CD8-positive, alpha-beta memory T cell (primary cell): ENCODE results near the gene CAPN13. TPM values are rescaled to one million over a fixed set of nuclear protein-coding genes. Genes with fewer than 3 reads are reported as not detected.

Source experiments
- CTCF ChIA-PET: fragments of 350-600 bp; sonication (Branson Sonifier 250); formaldehyde crosslinking; loops from one replicate; lab custom pipeline; 2021; ENCODE audit warnings: antibody characterized with exemption; lab: Charles Lee
- POLR2A ChIA-PET: fragments of 350-600 bp; sonication (Branson Sonifier 250); formaldehyde crosslinking; loops from one replicate; lab custom pipeline; 2021; ENCODE audit warnings: antibody characterized with exemption; lab: Charles Lee
- DNase-seq, 5 donors: peaks; one replicate each; pipeline versions ENCODE4 v3.0.0 to v3.0.0-alpha.2; 2020 to 2022; ENCODE audit warnings: mixed read lengths in 1 of 5
- H3K27ac ChIP-seq: one replicate; pipeline ENCODE4 v1.7.0; 2013; ENCODE audit warnings: low read depth, mild to moderate bottlenecking, low read length, moderate library complexity
- H3K27me3 ChIP-seq: 2 replicates; pipeline ENCODE4 v1.7.0; 2013; ENCODE audit warnings: low read length, mild to moderate bottlenecking; ENCODE audit not compliant: insufficient read depth, poor library complexity, severe bottlenecking
- H3K36me3 ChIP-seq: 2 replicates; pipeline ENCODE4 v1.7.0; 2013; ENCODE audit warnings: mild to moderate bottlenecking, low read length, moderate library complexity; ENCODE audit not compliant: insufficient read depth
- H3K4me1 ChIP-seq: 2 replicates; pipeline ENCODE4 v1.7.0; 2013; ENCODE audit warnings: mild to moderate bottlenecking, low read length, moderate library complexity; ENCODE audit not compliant: insufficient read depth
- H3K4me3 ChIP-seq: 2 replicates; pipeline ENCODE4 v1.7.0; 2013; ENCODE audit warnings: mild to moderate bottlenecking, low read length
- H3K9me3 ChIP-seq: 2 replicates; pipeline ENCODE4 v1.7.0; 2013; ENCODE audit warnings: mild to moderate bottlenecking, low read length
- H3K27ac Mint-ChIP-seq, 8 donors: one replicate each; pipeline ENCODE4 v1.8.0; 2020 to 2021; ENCODE audit warnings: mixed read lengths in 8 of 8, mild to moderate bottlenecking in 6 of 8, inconsistent platforms in 3 of 8, moderate library complexity in 3 of 8
- H3K27me3 Mint-ChIP-seq, 2 donors: one replicate each; pipeline ENCODE4 v1.8.0; 2020 to 2021; ENCODE audit warnings: mixed read lengths in 2 of 2, mild to moderate bottlenecking in 1 of 2, moderate library complexity in 1 of 2
- H3K36me3 Mint-ChIP-seq, 3 donors: one replicate each; pipeline ENCODE4 v1.8.0; 2020 to 2021; ENCODE audit warnings: mixed read lengths in 3 of 3, inconsistent platforms in 1 of 3, mild to moderate bottlenecking in 1 of 3
- H3K4me1 Mint-ChIP-seq, 3 donors: one replicate each; pipeline ENCODE4 v1.8.0; 2020 to 2021; ENCODE audit warnings: mixed read lengths in 3 of 3, inconsistent platforms in 1 of 3, mild to moderate bottlenecking in 1 of 3
- H3K4me3 Mint-ChIP-seq, 7 donors: one replicate each; pipeline ENCODE4 v1.8.0; 2020 to 2021; ENCODE audit warnings: mixed read lengths in 7 of 7, mild to moderate bottlenecking in 6 of 7, moderate library complexity in 4 of 7, inconsistent platforms in 2 of 7
- H3K9me3 Mint-ChIP-seq, 5 donors: one replicate each; pipeline ENCODE4 v1.8.0; 2020 to 2022; ENCODE audit warnings: mixed read lengths in 5 of 5, mild to moderate bottlenecking in 3 of 5, moderate library complexity in 2 of 5, inconsistent platforms in 1 of 5
- polyA plus RNA-seq: library from polyadenylated mRNA; unstranded; fragments of 300-500 nt; fragmentation: Illumina TruSeq; gene quantifications from one replicate; pipeline ENCODE4 v1.2.3, GENCODE V29; 2021
- total RNA-seq, 2 experiments: library from RNA; stranded (reverse); gene quantifications; one replicate each; pipeline ENCODE4 v1.2.3, GENCODE V29; 2021

CAPN13 gene
- total and polyA plus RNA-seq, 3 experiments from 2014 or later: not detected

DNA sequence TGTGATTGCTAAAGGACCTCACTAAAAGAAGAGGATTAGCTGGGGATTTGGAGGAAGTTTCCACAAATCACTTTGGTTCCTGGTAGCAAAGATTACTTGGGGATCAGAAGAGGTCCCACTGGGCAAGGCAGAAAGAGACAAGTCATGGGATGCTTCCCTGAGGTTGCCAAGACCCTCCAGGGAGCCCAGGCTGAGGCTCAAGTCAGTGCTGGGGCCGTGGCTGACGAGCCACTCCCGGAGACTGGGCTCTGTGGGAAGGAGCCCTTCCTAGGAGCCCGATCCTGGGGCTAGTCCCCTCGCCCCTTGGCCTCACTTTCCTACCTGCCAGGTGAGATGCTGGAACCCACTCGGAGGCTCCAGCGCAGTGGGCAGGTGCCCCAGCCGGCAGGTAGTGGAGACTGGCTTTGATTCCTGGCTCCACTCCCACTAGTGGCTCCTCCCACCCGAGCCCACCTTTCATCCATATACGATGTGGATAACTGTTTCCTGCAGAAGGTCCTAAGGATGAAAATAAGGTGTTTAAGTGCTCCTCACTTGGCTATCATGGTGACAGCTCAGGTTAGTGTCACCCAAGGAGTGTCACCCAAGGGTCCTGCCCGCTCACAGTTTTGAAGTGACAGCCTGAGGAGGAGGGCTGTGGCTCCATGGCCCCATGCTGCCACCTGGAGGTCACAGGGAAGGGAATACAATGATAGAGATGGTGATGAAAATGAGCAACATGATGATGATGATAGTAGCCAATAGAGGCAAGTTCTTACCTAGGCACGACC lies 100.5 kb downstream of the CAPN13 start:
- Mint-ChIP-seq H3K27me3 (peaks cover 0 to 24% of the 10 kb centered on the region in 2 donors), H3K4me1 (peaks cover 0 to 3% (median 3%) of the 10 kb centered on the region in 3 donors), H3K4me3 (no peak overlapping the region), H3K27ac (peak overlapping the region in 1 of 8 donors; percentile 52), H3K9me3 (peaks cover 14 to 19% (median 18%) of the 10 kb centered on the region in 5 donors), H3K36me3 (peaks cover 0 to 12% (median 0%) of the 10 kb centered on the region in 3 donors)
- H3K27ac ChIP-seq: no peak overlapping the region
- H3K27me3 ChIP-seq: no peaks in the 10 kb centered on the region
- H3K4me3 ChIP-seq: no peak overlapping the region
- CTCF ChIA-PET: interaction anchor here (1.0 to 11.8 kb wide), 14 partner anchors 260 to 627 kb away, joined by 3 to 292 read pairs (median 4); partner anchors contain the start of genes LBH and LCLAT1
- peak; percentile 51 to 75 (median 55) for DNase-seq
- POLR2A ChIA-PET: interaction anchor here (1.1 kb wide), 1 partner anchor 473 kb away, joined by 3 read pairs; no protein-coding TSS in a partner anchor
- no peaks in the 10 kb centered on the region for H3K4me1 ChIP-seq
- H3K9me3 ChIP-seq: peaks cover 12% of the 10 kb centered on the region
- no peaks in the 10 kb centered on the region for H3K36me3 ChIP-seq

DNA sequence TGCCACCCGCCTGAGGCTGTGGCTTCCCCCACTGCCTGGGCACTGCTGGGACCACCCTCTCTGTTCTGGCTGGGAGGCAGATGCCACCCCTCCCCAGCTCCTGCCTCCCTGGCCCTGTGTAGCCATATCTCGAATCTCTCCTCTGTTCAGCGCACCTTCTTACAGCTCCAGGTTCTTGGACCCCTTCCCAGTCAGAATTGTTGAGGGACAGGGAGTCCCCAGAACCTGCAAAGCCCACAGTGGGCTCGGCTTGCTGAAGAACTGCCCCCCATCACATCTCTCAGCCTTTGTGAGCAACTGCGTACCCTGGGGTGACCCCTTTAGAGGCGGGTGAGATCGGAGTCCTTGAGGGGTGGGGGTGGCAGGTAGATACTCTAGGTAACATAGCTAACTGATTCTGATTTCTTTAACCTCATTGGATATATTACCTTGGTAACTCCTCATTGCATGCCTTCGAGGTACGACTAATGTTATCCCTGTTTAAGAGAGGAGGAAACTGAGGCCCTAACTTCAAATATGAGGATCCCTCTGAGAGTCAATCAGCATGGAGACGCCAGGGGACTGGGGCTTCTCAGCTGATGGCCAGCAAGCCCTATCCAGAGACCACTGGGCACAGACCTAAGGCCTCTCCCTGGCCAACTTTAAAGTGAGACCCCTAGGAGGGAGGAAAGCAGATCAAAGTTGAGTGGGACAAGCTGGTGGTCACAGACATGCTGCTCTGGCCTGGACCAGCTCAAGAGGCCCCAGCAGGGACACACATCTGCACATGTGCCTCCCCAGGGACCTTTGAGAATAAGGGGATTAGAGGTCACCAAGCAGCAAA lies 101.3 kb downstream of the CAPN13 start:
- no peak overlapping the region for H3K4me3 ChIP-seq
- no peaks in the 10 kb centered on the region for H3K27me3 ChIP-seq
- ChIA-PET POLR2A (interaction anchor here (0.8 kb wide), 1 partner anchor 541 kb away, joined by 3 read pairs; no protein-coding TSS in a partner anchor), CTCF (interaction anchor here (0.6 to 10.7 kb wide), 12 partner anchors 20 to 616 kb away, joined by 3 to 292 read pairs (median 4); partner anchors contain the start of genes LBH and LCLAT1)
- peaks cover 16% of the 10 kb centered on the region for H3K9me3 ChIP-seq
- no peaks in the 10 kb centered on the region for H3K4me1 ChIP-seq
- Mint-ChIP-seq H3K4me1 (peaks cover 0 to 3% (median 3%) of the 10 kb centered on the region in 3 donors), H3K27me3 (peaks cover 0 to 26% of the 10 kb centered on the region in 2 donors), H3K9me3 (peaks cover 17 to 24% (median 21%) of the 10 kb centered on the region in 5 donors), H3K36me3 (peaks cover 0 to 15% (median 0%) of the 10 kb centered on the region in 3 donors), H3K27ac (peak overlapping the region in 1 of 8 donors; percentile 52), H3K4me3 (no peak overlapping the region)
- no peak for DNase-seq
- no peaks in the 10 kb centered on the region for H3K36me3 ChIP-seq
- no peak overlapping the region for H3K27ac ChIP-seq

DNA sequence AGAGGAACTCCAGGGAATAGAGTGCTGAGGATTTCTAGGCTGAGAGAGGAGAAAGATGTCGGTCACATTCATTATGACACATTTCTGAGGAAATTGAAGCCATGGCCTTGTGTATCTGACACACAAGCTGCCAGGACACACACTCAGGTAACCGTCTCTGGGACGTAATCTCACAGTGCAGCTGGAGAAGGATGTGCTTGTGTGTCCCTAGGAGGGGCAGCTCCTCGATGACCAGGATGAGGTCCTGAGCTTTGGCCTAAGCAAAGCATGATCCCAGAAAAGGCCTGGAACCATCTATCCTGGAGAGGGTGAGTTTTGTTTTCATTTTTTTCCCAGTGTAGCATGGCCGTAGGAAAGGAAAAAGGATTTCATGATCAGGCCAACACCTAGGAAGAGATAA lies 102.2 kb downstream of the CAPN13 start:
- Histone ChIP-seq H3K9me3 (peaks cover 16% of the 10 kb centered on the region), H3K4me3 (no peak overlapping the region), H3K36me3 (no peaks in the 10 kb centered on the region), H3K27me3 (no peaks in the 10 kb centered on the region), H3K4me1 (no peaks in the 10 kb centered on the region), H3K27ac (no peak overlapping the region)
- ChIA-PET CTCF (interaction anchor here (0.6 to 10.7 kb wide), 8 partner anchors 19 to 538 kb away, joined by 3 to 292 read pairs (median 6); partner anchors contain the start of gene LBH), POLR2A (interaction anchor here (0.8 kb wide), 1 partner anchor 540 kb away, joined by 3 read pairs; no protein-coding TSS in a partner anchor)
- Mint-ChIP-seq H3K4me1 (peaks cover 0 to 3% (median 3%) of the 10 kb centered on the region in 3 donors), H3K4me3 (no peak overlapping the region), H3K36me3 (peaks cover 0 to 15% (median 0%) of the 10 kb centered on the region in 3 donors), H3K9me3 (peaks cover 20 to 24% (median 21%) of the 10 kb centered on the region in 5 donors), H3K27ac (no peak overlapping the region), H3K27me3 (peaks cover 0 to 28% of the 10 kb centered on the region in 2 donors)
- no peak for DNase-seq

DNA sequence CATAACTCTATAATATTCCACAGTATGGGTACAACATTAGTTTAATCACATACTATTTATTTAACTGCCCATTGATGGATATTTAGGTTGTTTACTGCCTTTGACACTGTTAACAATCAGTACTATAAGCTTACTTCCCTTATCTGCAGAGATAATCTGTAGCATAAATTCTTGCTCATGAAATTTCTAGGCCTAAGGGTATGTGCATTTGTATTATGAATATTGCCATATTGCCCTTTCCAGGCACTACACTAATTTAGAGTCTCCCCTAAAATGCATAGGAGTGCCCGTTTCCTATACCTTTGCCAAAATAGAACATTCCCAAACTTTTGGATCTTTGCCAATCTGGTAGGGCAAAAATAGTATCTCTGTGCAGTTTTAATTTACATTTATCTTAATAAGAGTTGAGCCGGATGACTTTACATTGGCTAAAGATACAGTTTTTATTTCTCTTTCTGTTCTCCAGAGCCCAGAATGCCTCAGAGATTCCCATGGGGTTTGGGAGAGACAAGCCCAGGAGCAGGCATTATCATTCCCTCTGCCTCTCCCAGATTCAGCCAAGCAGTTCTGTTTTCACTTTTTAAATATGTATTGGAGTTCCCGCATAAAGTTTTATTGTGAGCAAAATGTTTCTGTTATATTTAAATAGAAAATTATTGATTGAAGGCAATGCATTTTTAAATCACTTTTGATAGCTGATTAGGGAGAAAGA lies 102.8 kb downstream of the CAPN13 start:
- Mint-ChIP-seq H3K27ac (no peak overlapping the region), H3K36me3 (peaks cover 0 to 15% (median 0%) of the 10 kb centered on the region in 3 donors), H3K27me3 (peaks cover 0 to 28% of the 10 kb centered on the region in 2 donors), H3K4me1 (peaks cover 0 to 3% (median 3%) of the 10 kb centered on the region in 3 donors), H3K4me3 (no peak overlapping the region), H3K9me3 (peaks cover 20 to 24% (median 21%) of the 10 kb centered on the region in 5 donors)
- no peaks in the 10 kb centered on the region for H3K36me3 ChIP-seq
- peaks cover 16% of the 10 kb centered on the region for H3K9me3 ChIP-seq
- POLR2A ChIA-PET: no interaction called here
- CTCF ChIA-PET: interaction anchor here (3.0 to 10.7 kb wide), 3 partner anchors 371 to 538 kb away, joined by 8 to 292 read pairs (median 40); no protein-coding TSS in a partner anchor
- no peaks in the 10 kb centered on the region for H3K4me1 ChIP-seq
- no peaks in the 10 kb centered on the region for H3K27me3 ChIP-seq
- no peak overlapping the region for H3K27ac ChIP-seq
- H3K4me3 ChIP-seq: no peak overlapping the region
- DNase-seq: no peak

DNA sequence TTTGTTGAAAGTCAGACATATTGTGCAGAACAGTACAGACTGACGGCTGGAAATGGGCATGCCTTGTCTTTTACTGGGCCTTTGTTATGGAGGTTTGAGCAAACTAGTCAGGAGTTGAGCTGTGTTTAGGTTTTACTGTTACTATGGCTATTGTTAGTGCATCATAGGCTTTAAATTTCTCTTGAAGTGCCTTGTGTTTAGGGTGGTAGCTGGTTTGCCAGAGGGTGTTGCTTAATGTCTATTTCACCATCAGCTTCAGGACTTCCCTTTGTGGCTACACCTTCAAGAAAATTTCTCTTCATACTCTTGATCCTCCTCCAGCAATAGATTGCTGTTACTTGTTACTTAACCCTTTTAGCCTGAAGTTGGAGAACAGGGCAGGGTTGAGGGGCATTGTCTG lies 104.6 kb downstream of the CAPN13 start:
- no peak overlapping the region for H3K27ac ChIP-seq
- Mint-ChIP-seq H3K36me3 (peaks cover 0 to 15% (median 0%) of the 10 kb centered on the region in 3 donors), H3K4me3 (no peak overlapping the region), H3K27ac (no peak overlapping the region), H3K4me1 (peaks cover 0 to 3% (median 3%) of the 10 kb centered on the region in 3 donors), H3K27me3 (peaks cover 2 to 25% of the 10 kb centered on the region in 2 donors), H3K9me3 (peaks cover 20 to 24% (median 21%) of the 10 kb centered on the region in 5 donors)
- H3K9me3 ChIP-seq: peaks cover 16% of the 10 kb centered on the region
- CTCF ChIA-PET: interaction anchor here (1.9 to 2.0 kb wide), 2 partner anchors 9 to 494 kb away, joined by 9 to 10 read pairs; no protein-coding TSS in a partner anchor
- H3K4me1 ChIP-seq: no peaks in the 10 kb centered on the region
- DNase-seq: no peak
- no peaks in the 10 kb centered on the region for H3K27me3 ChIP-seq
- POLR2A ChIA-PET: no interaction called here
- no peak overlapping the region for H3K4me3 ChIP-seq
- H3K36me3 ChIP-seq: no peaks in the 10 kb centered on the region

DNA sequence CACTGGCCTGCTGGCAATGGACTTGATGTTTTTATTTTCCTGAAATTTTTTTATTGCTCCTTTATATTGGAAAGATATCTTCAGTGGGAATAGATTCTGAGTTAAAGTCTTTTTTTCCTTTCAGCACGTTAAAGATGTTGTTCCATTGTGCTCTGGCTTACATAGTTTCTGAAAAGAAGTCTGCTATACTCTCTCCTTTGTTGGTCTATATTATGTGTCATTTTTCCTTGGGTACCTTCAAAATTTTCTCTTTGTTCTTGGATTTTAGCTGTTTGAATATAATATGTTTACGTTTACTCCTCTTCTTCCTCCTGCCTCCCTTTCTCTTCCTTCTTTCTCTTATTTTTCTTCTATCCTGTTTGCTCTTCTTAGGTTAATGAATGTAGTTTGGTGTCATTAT lies 105.5 kb downstream of the CAPN13 start:
- Mint-ChIP-seq H3K4me3 (no peak overlapping the region), H3K4me1 (no peaks in the 10 kb centered on the region), H3K27ac (no peak overlapping the region), H3K36me3 (peaks cover 0 to 15% (median 0%) of the 10 kb centered on the region in 3 donors), H3K27me3 (peaks cover 2 to 20% of the 10 kb centered on the region in 2 donors), H3K9me3 (peaks cover 20 to 24% (median 21%) of the 10 kb centered on the region in 5 donors)
- no peak for DNase-seq
- CTCF ChIA-PET: interaction anchor here (1.9 to 2.0 kb wide), 2 partner anchors 10 to 493 kb away, joined by 9 to 10 read pairs; no protein-coding TSS in a partner anchor
- Histone ChIP-seq H3K27ac (no peak overlapping the region), H3K9me3 (peaks cover 16% of the 10 kb centered on the region), H3K4me1 (no peaks in the 10 kb centered on the region), H3K27me3 (no peaks in the 10 kb centered on the region), H3K36me3 (no peaks in the 10 kb centered on the region), H3K4me3 (no peak overlapping the region)
- POLR2A ChIA-PET: no interaction called here
